Mucosa of descending colon (tissue), 3 donors: Measurements from ENCODE around the gene RUFY1. TPM values are rescaled to one million over a fixed set of nuclear protein-coding genes. Genes with fewer than 3 reads are reported as not detected.
"Not testable (repeated sequence)": the region's sequence is repeated elsewhere in the genome, so short reads cannot be mapped to it uniquely, and the experiment has no call there.

ENCODE experiments used
- ATAC-seq: fragments of 200-7000 bp; cut with Tn5 transposase; one replicate; pipeline ENCODE4 v1.9.1; 2020; ENCODE audit warnings: mild to moderate bottlenecking, moderate library complexity
- DNase-seq, 3 donors: peaks; one replicate each; pipeline ENCODE4 v3.0.0-alpha.2; 2020
- H3K36me3 ChIP-seq: fragments of 200-600 bp; one replicate; pipeline ENCODE4 v1.8.0; 2021; ENCODE audit warnings: low read depth, mild to moderate bottlenecking
- H3K4me1 ChIP-seq: fragments of 200-600 bp; one replicate; pipeline ENCODE4 v1.8.0; 2021; ENCODE audit warnings: low read depth, mild to moderate bottlenecking
- H3K4me3 ChIP-seq: fragments of 200-600 bp; one replicate; pipeline ENCODE4 v1.8.0; 2021; ENCODE audit warnings: mild to moderate bottlenecking
- H3K9me3 ChIP-seq: fragments of 200-600 bp; one replicate; pipeline ENCODE4 v1.8.0; 2021; ENCODE audit warnings: mild to moderate bottlenecking
- CTCF ChIP-seq: fragments of 200-600 bp; IDR thresholded peaks from one replicate; pipeline ENCODE4 v1.8.0; 2022; ENCODE audit warnings: antibody characterized with exemption, mild to moderate bottlenecking
- intact Hi-C, 2 donors: fragments of 100-400 bp; cut with DNase I in 1 of 2; cut with micrococcal nuclease in 1 of 2; formaldehyde crosslinking; loops; one replicate each; pipeline versions ENCODE4 v1.11.0 to v1.11.1; 2022; cut with DNase I, micrococcal nuclease
- long read RNA-seq, 2 donors: library from polyadenylated mRNA; unstranded; transcript quantifications; one replicate each; pipeline ENCODE4 v2.0.0, GENCODE V29; 2019 to 2021
- total RNA-seq, 3 donors: library from RNA; stranded (reverse); fragmentation: NEBNext Ultra II Directional in 2 of 3; extraction: Animal tissue kit (Norgen Biotek cat#: 25700) in 2 of 3; gene quantifications; one replicate each; pipeline versions ENCODE4 v1.2.1 to v1.2.4, GENCODE V29; 2021 to 2023
- donor health status: DM: no; HTN: no; CAD: no; lungs with moderate emphysema.
- donor health status: DM: no; HTN: no; CAD: no.
- donor health status: DM: no; HTN: yes; CAD: no.

The RUFY1 gene
- total RNA-seq = 10 to 100 TPM; 34.2 to 55.5 (median 45.0) TPM
- long read RNA-seq, donor 1, transcript RUFY1-201 (18 exons, 2,646 nt) = major isoform, 49 of 85 reads
- long read RNA-seq, donor 1, partial matches to known transcripts = 4 of 85 reads
- long read RNA-seq, donor 1, other reads (novel, unspliced or antisense) = 24 of 85 reads
- long read RNA-seq, donor 2, partial matches to known transcripts = 6 of 10 reads
- long read RNA-seq, donor 2, other reads (novel, unspliced or antisense) = 2 of 10 reads

- H3K4me3 ChIP-seq = peak within 1 kb of the TSS; percentile 69
- no peak for TF ChIP-seq CTCF
- H3K4me1 ChIP-seq = peaks cover 8% of the 10 kb centered on the region
- DNase-seq = peak; percentile 90 to 94 (median 91)
- ATAC-seq = peak; percentile 97
- H3K9me3 ChIP-seq = no peaks in the 10 kb centered on the region
- H3K36me3 ChIP-seq = no peaks in the 10 kb centered on the region
- intact Hi-C loops = no loop called here
Measured at GRCh38 chr5:179550511-179551342, at the start of gene RUFY1. Gene RUFY1, plus strand, starts transcription at chr5:179550554. Its CDS starts 16 bp downstream, at chr5:179550570.

GRCh38 chr5:179501997-179502396 is 48.4 kb upstream of the RUFY1 start:
- DNase-seq, H3K9me3 ChIP-seq, H3K4me1 ChIP-seq, intact Hi-C loops, ATAC-seq, H3K36me3 ChIP-seq, H3K4me3 ChIP-seq: not testable (repeated sequence)

- H3K9me3 ChIP-seq, intact Hi-C loops, H3K4me1 ChIP-seq, H3K4me3 ChIP-seq, ATAC-seq, H3K36me3 ChIP-seq, DNase-seq: not testable (repeated sequence)
Measured at GRCh38 chr5:179502420-179502819, 47.9 kb upstream of the RUFY1 start.

- DNase-seq = no peak
- Histone ChIP-seq H3K36me3 (no peaks in the 10 kb centered on the region), H3K9me3 (no peaks in the 10 kb centered on the region), H3K4me3 (no peak overlapping the region), H3K4me1 (no peaks in the 10 kb centered on the region)
- no peak for TF ChIP-seq CTCF
- intact Hi-C loops = no loop called here
- ATAC-seq = no peak
Measured at GRCh38 chr5:179504191-179504590, 46.2 kb upstream of the RUFY1 start.

- intact Hi-C loops = no loop called here
- ATAC-seq (no peak), DNase-seq (no peak)
- no peak for TF ChIP-seq CTCF
- Histone ChIP-seq H3K4me1 (no peaks in the 10 kb centered on the region), H3K36me3 (no peaks in the 10 kb centered on the region), H3K4me3 (no peak overlapping the region), H3K9me3 (no peaks in the 10 kb centered on the region)
Measured at GRCh38 chr5:179504600-179505396, 45.6 kb upstream of the RUFY1 start.

GRCh38 chr5:179505636-179506261 is 44.6 kb upstream of the RUFY1 start:
- DNase-seq (no peak), ATAC-seq (no peak)
- no peak overlapping the region for H3K4me3 ChIP-seq
- no peaks in the 10 kb centered on the region for H3K4me1 ChIP-seq
- H3K9me3 ChIP-seq = no peaks in the 10 kb centered on the region
- no peaks in the 10 kb centered on the region for H3K36me3 ChIP-seq
- intact Hi-C loops = no loop called here
- TF ChIP-seq CTCF = no peak
